GM04503 (cell line): ENCODE data around the gene ING2.
"Not testable (repeated sequence)": the region's sequence is repeated elsewhere in the genome, so short reads cannot be mapped to it uniquely, and the experiment has no call there.

Source experiments
- DNase-seq: peaks from one replicate; pipeline ENCODE4 v3.0.0-alpha.2; 2012; ENCODE audit warnings: low read depth

Gene ING2

GRCh38 chr4:183548306-183548705 lies 43.4 kb downstream of the ING2 start:
- no peak for DNase-seq

GRCh38 chr4:183550345-183551093 lies 45.7 kb downstream of the ING2 start:
- no peak for DNase-seq

GRCh38 chr4:183552274-183553146 lies 47.7 kb downstream of the ING2 start:
- no peak for DNase-seq

DNA sequence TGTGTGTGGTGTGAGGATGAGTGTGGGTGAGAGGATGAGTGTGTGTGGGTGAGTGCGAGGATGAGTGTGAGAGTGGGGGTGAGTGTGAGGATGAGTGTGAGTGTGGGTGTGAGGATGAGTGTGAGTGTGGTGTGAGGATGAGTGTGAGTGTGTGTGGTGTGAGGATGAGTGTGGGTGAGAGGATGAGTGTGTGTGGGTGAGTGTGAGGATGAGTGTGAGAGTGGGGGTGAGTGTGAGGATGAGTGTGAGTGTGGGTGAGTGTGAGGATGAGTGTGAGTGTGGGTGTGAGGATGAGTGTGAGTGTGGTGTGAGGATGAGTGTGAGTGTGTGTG lies 48.3 kb downstream of the ING2 start:
- not testable (repeated sequence) for DNase-seq

DNA sequence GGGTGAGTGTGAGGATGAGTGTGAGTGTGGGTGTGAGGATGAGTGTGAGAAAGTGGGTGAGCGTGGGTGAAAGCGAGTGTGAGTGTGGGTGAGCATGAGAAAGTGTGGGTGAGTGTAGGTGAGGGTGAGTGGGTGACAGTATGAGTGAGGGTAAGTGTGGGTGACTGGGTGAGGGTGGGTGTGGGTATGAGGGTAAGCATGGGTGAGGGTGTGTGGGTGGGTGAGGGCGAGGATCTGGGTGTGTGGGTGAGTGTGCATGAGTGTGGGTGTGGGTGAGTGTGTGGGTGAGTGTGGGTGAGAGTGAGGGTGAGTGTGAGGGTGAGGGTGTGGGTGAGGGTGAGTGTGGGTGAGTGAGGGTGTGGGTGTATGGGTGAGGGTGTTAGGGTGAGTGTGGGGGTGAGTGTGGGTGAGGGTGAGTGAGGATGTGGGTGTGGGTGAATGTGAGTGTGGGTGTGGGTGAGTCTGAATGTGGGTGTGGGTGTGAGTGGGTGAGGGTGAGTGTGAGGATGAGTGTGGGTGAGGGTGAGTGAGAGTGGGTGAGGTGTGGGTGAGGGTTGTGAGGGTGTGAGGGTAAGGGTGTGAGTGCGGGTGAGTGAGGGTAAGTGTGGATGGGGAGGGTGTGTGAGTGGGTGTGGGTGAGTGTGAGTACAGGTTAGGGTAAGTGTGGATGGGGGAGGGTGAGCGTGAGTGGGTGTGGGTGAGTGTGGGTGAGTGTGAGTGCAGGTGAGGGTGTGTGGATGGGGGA lies 48.9 kb downstream of the ING2 start:
- DNase-seq: no peak

DNA sequence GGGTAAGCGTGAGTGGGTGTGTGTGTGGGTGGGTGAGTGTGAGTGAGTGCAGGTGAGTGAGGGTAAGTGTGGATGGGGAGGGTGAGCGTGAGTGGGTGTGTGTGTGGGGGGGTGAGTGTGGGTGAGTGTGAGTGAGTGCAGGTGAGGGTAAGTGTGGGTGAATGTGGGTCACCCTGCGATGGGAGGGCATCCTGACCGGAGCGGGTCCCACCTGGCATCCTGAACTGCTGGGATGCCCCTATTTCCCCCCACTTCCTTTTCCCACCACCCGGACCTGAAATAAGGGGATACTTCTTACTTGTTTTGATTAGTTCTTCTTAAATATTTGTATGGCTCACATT lies 49.5 kb downstream of the ING2 start:
- DNase-seq: no peak

DNA sequence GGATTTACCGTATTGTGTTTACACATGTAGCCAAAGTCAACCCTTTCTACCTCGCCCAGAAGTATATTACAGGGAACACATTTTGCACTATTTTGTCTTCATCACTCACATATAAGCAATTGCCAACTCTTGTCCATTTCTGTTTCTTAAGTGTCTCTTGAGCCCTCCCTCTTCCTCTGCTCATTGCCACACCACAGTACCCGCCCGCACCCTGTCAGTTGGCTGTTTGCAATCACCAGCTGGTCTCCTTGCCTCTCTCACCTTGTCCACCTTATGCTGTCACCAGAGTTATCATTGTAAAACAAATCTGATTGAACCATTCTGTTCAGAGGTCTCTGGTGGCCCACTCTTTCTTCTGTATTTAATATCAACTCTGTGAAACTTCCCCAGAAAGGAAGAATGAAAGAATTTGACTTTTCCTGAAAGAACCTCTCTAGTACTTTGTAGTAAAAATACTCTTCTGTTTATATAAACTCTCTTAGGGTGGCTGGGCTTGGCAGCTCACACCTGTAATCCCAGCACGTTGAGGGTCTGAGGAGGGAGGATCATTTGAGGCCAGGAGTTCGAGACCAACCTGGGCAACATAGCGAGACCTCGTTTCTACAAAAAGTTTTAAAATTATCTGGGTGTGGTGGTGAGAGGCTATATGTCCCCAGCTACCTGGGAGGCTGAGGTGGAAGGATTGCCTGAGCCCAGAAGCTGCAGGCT lies 50.2 kb downstream of the ING2 start:
- DNase-seq: no peak

DNA sequence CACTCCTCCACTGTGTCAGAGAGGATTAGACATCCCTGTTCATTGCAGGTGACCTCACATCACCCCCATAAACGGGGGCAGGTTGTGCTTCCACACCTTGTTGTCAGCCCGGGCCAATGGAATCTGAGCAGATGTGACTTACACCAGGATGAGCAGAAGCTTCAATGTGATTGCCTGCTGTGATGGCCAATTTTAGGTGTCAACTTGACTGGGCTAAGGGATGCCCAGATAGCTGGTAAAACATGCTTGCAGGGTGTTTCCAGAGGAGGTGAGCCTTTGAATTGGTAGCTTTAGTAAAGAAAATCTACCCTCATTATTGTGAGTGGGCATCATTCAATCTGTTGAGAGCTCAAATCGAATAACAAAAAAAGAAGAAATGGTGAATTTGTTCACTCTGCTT lies 52.1 kb downstream of the ING2 start:
- DNase-seq: no peak

DNA sequence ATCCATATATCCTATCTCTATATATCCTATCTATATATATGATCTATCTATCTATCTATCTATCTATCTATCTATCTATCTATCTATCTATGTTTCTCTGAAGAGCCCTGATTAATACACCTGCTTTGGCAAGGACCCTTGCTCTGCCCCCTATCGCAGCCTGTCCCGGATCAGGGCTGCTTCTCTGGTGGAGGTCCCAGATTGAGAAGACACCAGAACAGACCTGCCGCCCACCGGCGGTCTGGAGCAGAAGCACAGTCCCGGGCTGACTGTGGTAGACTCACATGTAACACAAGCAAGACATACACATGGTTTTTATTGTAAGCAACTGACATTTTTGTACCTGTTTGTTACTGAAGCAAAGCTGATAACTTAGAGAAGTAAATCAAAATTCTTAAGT lies 52.8 kb downstream of the ING2 start:
- DNase-seq: no peak

GRCh38 chr4:183558873-183559272 lies 54.0 kb downstream of the ING2 start:
- DNase-seq: no peak

- no peak for DNase-seq
Measured at GRCh38 chr4:183561905-183562304, 57.0 kb downstream of the ING2 start.
